Activated T-helper 1 cell treated with Interleukin-2 at 50 U/mL for 16 hours (primary cell): ENCODE data around the gene OPCML.
"Not testable (repeated sequence)": the region's sequence is repeated elsewhere in the genome, so short reads cannot be mapped to it uniquely, and the experiment has no call there.

Source experiments
- DNase-seq: peaks from one replicate; pipeline ENCODE4 v3.0.0-alpha.2; 2020; ENCODE audit warnings: low read depth

The OPCML gene

DNA sequence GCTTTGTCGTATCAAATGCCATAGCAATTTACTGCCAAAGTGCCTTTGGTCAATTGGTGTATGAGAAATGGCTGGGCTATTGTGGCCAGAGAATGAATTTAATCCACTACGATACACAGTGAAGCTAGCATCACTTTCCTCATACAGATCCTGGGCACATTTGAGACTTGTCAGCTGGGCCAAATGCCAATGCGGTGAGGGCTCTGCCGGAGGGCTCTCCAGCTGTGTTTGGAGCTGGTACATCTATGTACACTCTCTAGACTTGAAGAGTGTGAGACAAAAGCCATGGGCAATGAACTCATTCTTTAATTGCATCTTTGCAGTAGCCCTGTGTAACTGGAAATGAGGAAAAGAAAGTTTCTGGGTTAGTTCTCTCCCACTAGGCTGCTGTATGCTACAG is 1109.0 kb downstream of the OPCML start:
- DNase-seq = no peak

GRCh38 chr11:132422722-132423121 is 1109.6 kb downstream of the OPCML start:
- no peak for DNase-seq

- DNase-seq = no peak
These were observed 1110.7 kb downstream of the OPCML start for GRCh38 chr11:132421555-132421954.

GRCh38 chr11:132414451-132414850 is 1117.8 kb downstream of the OPCML start:
- DNase-seq = no peak

DNA sequence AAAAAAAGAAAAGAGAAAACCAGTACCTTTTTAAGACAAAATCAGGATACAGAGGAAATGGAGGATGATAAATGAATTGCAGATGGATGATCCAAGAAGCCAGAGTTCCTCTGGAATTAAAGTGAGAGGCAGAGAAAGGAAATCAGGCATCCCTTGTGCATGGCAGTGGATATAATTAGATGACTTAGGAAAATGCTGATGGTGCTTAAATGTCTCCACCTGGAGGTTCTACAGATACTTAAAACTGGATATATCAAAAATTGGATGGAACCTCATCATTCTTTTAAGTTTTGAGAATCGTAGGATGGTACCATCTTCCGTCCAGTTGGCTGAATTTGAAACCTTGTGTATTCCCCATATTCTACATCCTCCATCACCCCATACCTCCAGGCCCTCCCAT is 1121.9 kb downstream of the OPCML start:
- no peak for DNase-seq

GRCh38 chr11:132409573-132410355 is 1122.5 kb downstream of the OPCML start:
- DNase-seq = no peak

- DNase-seq = no peak
These were observed 1123.4 kb downstream of the OPCML start for GRCh38 chr11:132408877-132409276.

GRCh38 chr11:132405728-132406127 is 1126.6 kb downstream of the OPCML start:
- DNase-seq = no peak

GRCh38 chr11:132402071-132402684 is 1130.1 kb downstream of the OPCML start:
- DNase-seq = no peak

DNA sequence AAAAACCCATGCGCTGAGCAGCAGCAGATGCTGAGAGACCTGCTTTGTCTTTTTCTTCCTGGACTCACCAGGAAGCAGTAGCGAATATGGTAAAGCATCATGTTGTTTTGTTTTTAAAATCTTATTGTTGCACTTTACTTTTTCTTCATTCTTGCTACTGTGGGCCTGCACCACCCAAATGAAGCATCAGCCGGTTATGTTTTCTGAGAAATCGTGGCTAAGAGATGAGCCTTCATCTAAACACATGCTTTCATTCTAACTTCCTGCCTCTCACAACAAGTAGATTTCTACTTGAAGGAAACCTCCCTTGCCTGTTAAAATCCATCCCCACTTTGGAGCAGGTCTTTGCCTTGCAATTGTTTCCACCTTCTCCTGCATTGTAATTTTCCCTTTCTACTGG is 1136.0 kb downstream of the OPCML start:
- no peak for DNase-seq

DNA sequence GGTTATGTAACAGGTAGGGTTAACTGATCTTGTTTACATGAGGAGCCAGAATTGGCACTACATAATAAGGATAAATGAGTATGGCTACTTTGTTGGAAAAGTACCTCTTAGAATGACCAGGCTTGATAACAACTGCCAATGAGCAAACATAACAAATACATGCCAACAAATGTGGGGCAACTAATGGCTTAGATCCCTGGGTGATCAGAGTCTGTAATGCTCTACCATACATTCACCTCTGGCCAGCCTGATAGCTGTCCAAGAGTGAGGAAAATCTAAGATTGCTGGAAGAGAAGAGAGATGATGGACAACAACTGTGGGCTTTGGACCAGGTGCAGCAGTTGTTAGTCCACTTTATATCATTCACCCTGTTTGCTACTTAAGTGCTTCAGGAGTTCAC is 1136.9 kb downstream of the OPCML start:
- DNase-seq = no peak

DNA sequence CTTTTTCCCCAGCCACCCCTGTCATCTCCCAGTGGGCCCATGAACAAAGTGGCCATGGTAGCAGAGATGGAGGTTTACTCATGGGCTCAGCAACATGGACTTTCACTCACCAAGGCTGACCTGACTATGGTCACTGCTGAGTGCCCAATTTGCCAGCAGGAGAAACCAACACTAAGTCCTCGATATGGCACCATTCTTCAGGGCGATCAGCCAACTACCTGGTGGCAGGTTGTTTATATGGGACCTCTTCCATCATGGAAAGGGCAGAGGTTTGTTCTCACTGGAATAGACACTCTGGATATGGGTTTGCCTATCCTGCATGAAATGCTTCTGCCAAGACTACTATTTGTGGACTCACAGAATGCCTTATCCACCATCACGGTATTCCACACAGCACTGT is 1152.8 kb downstream of the OPCML start:
- DNase-seq = no peak

DNA sequence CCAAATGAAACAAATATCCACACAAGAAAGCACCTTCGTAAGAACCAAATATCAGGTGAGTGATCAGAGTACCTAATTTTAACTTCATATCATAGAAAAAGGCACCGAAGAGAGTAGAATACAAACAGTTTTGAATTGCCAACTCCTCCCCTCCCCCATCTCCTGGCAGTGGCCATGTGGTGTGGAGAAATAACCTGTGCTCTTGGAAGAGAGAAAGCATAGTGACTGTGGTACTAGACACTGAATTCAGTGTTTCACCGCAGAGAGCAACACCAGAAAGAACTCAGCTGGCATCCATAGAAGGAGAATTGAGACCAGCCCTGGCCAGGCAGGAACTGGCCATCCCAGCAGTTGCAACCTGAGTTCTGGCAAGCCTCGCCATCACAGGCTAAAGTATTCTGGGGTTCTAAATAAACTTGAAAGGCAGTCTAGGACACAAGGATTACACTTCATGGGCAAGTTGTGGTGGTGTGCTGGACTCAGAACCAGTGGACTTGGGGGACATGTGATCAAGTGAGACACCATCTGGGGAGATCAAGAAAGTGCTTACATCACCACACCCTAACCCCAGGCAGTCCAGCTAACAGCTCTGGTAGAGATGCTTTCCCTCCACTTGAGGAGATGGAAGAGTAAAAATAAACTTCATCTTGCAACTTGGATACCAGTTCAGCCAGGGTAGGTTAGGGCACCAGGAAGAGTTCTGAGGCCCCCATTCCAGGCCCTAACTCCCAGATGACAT is 1158.7 kb downstream of the OPCML start:
- no peak for DNase-seq

- DNase-seq = not testable (repeated sequence)
These were observed 1162.2 kb downstream of the OPCML start for GRCh38 chr11:132370114-132370513.

GRCh38 chr11:132367293-132367692 is 1165.0 kb downstream of the OPCML start:
- DNase-seq = no peak

DNA sequence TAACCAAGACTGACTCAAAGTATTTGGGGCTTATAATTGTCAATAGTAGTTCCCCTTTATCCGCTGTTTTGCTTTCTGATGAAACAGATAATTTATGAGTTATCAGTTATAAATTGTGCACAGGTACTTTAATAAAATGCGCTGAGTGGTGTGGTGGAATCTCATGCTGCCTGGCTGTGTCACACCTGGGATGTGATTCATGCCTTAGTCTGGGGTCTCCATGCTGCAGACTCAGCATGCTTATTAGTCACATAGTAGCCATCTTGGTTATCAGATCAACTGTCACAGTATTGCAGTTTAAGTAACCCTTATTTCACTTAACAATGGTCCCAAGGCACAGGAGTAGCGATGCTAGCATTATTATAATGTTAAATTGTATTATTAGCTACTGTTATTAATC is 1166.7 kb downstream of the OPCML start:
- DNase-seq = no peak
